HepG2 (cell line): ENCODE results near the gene CREBRF. TPM values are rescaled to one million over a fixed set of nuclear protein-coding genes. Genes with fewer than 3 reads are reported as not detected.

ENCODE experiments used
- ATAC-seq: fragments of 200-7000 bp; cut with Tn5 transposase; 3 replicates; pipeline ENCODE4 v1.9.1; 2020; ENCODE audit warnings: mild to moderate bottlenecking, moderate library complexity
- BruUV-seq: library from RNA; stranded (reverse); fragments of 400-500 nt; replicated peaks from 2 replicates; lab custom pipeline; 2021; lab: Mats Ljungman, UMichigan
- CTCF ChIA-PET: fragments of 300-600 bp; formaldehyde crosslinking; extraction: SDS; loops from one replicate; lab custom pipeline; 2021; ENCODE audit warnings: low total read pairs, inconsistent platforms, low intra/inter-chr PET ratio; lab: Yijun Ruan, JAX
- POLR2A ChIA-PET: fragments of 350-600 bp; sonication (Branson Sonifier 250); formaldehyde crosslinking; loops from one replicate; lab custom pipeline; 2020; ENCODE audit warnings: antibody characterized with exemption, inconsistent platforms; lab: Yijun Ruan, JAX
- DNase-seq: peaks from one replicate; pipeline ENCODE4 v3.0.0-alpha.2; 2015; ENCODE audit warnings: low spot score
- FAIRE-seq: peaks from 3 replicates; lab custom pipeline; 2011; peaks lifted over from hg19 to GRCh38; lab: Jason Lieb, UNC
- H2AFZ ChIP-seq: one replicate; pipeline ENCODE4 v1.6.1; 2011; ENCODE audit warnings: low read length, inconsistent platforms
- H3K27ac ChIP-seq: fragments of 300-600 bp; 3 replicates; pipeline ENCODE4 v1.8.0; 2011; ENCODE audit warnings: mixed run types, mild to moderate bottlenecking, mixed read lengths, low read length, inconsistent platforms; ENCODE audit not compliant: insufficient read depth; ENCODE audit errors: extremely low read length
- H3K27me3 ChIP-seq, 2 experiments: fragments of 200-600 bp in 1 of 2; 2 replicates in 1 of 2; 3 replicates in 1 of 2; pipeline versions ENCODE4 v1.6.0 to v1.8.0; 2011; ENCODE audit warnings: low read length in 2 of 2, mild to moderate bottlenecking in 2 of 2, moderate library complexity in 2 of 2, inconsistent platforms in 1 of 2; ENCODE audit not compliant: insufficient read depth in 2 of 2, control insufficient read depth in 1 of 2
- H3K36me3 ChIP-seq, 2 experiments: fragments of 200-600 bp in 1 of 2; replicated peaks in 1 of 2; 2 replicates in 1 of 2; 3 replicates in 1 of 2; pipeline versions ENCODE4 v1.5.1 to v1.8.0; 2011; ENCODE audit warnings: low read length in 2 of 2, inconsistent platforms in 1 of 2; ENCODE audit not compliant: insufficient read depth in 2 of 2, control insufficient read depth in 1 of 2
- H3K4me1 ChIP-seq: 2 replicates; pipeline ENCODE4 v1.5.1; 2012; ENCODE audit warnings: low read length, inconsistent platforms; ENCODE audit not compliant: insufficient read depth
- H3K4me2 ChIP-seq: 2 replicates; pipeline ENCODE4 v1.6.0; 2011; ENCODE audit warnings: low read depth, low read length, inconsistent platforms
- H3K4me3 ChIP-seq, 3 experiments: fragments of 200-600 bp in 1 of 3; sonication (generic), shearing (Covaris generic) in 1 of 3; replicated peaks in 1 of 3; 2 replicates each; pipeline ENCODE4 v1.5.1; 2011 to 2016; ENCODE audit warnings: low read length in 3 of 3, inconsistent platforms in 2 of 3, low read depth in 2 of 3, mild to moderate bottlenecking in 2 of 3, control low read depth in 1 of 3, mixed read lengths in 1 of 3; ENCODE audit not compliant: insufficient read depth in 1 of 3
- H3K79me2 ChIP-seq: one replicate; pipeline ENCODE4 v1.6.1; 2011; ENCODE audit warnings: low read length, inconsistent platforms; ENCODE audit not compliant: insufficient read depth
- H3K9ac ChIP-seq: 2 replicates; pipeline ENCODE4 v1.6.0; 2011; ENCODE audit warnings: mild to moderate bottlenecking, low read depth, low read length, inconsistent platforms; ENCODE audit not compliant: insufficient read depth
- H3K9me3 ChIP-seq: 2 replicates; pipeline ENCODE4 v1.5.1; 2012; ENCODE audit warnings: mild to moderate bottlenecking, low read length
- H4K20me1 ChIP-seq: 2 replicates; pipeline ENCODE4 v1.6.0; 2011; ENCODE audit warnings: inconsistent platforms, mild to moderate bottlenecking, low read length, moderate library complexity; ENCODE audit not compliant: insufficient read depth
- AKAP8 ChIP-seq: sonication (generic); formaldehyde crosslinking; IDR thresholded peaks from 2 replicates; pipeline ENCODE4 v1.5.1; 2020; ENCODE audit warnings: mild to moderate bottlenecking, missing genetic modification reagents
- ASH2L ChIP-seq: fragments of 300-600, 200-600 bp; sonication (generic); IDR thresholded peaks from 2 replicates; pipeline ENCODE4 v1.7.0; 2017; ENCODE audit warnings: low read depth, mild to moderate bottlenecking, moderate library complexity, mixed read lengths, low read length; ENCODE audit not compliant: insufficient read length
- DNMT1 ChIP-seq: sonication (generic); formaldehyde crosslinking; IDR thresholded peaks from 2 replicates; pipeline ENCODE4 v1.5.1; 2020; ENCODE audit warnings: mild to moderate bottlenecking, missing genetic modification reagents
- FOXC1 ChIP-seq: sonication (generic); formaldehyde crosslinking; IDR thresholded peaks from 2 replicates; pipeline ENCODE4 v1.8.0; 2022; ENCODE audit warnings: mild to moderate bottlenecking, missing genetic modification reagents, borderline replicate concordance
- GFI1 ChIP-seq: sonication (generic); formaldehyde crosslinking; IDR thresholded peaks from 2 replicates; pipeline ENCODE4 v1.5.0; 2020; ENCODE audit warnings: missing genetic modification reagents, mild to moderate bottlenecking, borderline replicate concordance
- KAT8 ChIP-seq: IDR thresholded peaks from 2 replicates; pipeline ENCODE4 v1.6.1; 2016; ENCODE audit warnings: missing genetic modification reagents, missing compliant biosample characterization
- PCBP1 ChIP-seq: fragments of 200-400 bp; formaldehyde crosslinking; IDR thresholded peaks from 2 replicates; pipeline ENCODE4 v1.6.1; 2017; ENCODE audit warnings: mild to moderate bottlenecking, low read depth, low read length, borderline replicate concordance
- TERF1 ChIP-seq: sonication (generic); formaldehyde crosslinking; IDR thresholded peaks from 2 replicates; pipeline ENCODE4 v1.8.0; 2022; ENCODE audit warnings: mild to moderate bottlenecking, missing genetic modification reagents, moderate library complexity
- ZBTB1 ChIP-seq: sonication (generic); formaldehyde crosslinking; IDR thresholded peaks from 2 replicates; pipeline ENCODE4 v1.4.0; 2020; ENCODE audit warnings: missing genetic modification reagents, borderline replicate concordance
- ZBTB21 ChIP-seq: sonication (generic); formaldehyde crosslinking; IDR thresholded peaks from 2 replicates; pipeline ENCODE4 v1.4.0; 2020; ENCODE audit warnings: missing genetic modification reagents
- ZNF781 ChIP-seq: sonication (generic); formaldehyde crosslinking; IDR thresholded peaks from 2 replicates; pipeline ENCODE4 v1.5.1; 2020; ENCODE audit warnings: borderline replicate concordance, mild to moderate bottlenecking, missing genetic modification reagents; ENCODE audit errors: not compliant biosample characterization
- WGBS: methylation state at CpG from one replicate; pipeline ENCODE4 v1.1.6; 2017; ENCODE audit warnings: low lambda C conversion rate; 5-methylcytosine and 5-hydroxymethylcytosine counted together
- in situ Hi-C: cut with HindIII; loops from 2 replicates; pipeline ENCODE4 v1.10.0; 2017; ENCODE audit warnings: low pct_unique_long_range_greater_than_20kb; ENCODE audit not compliant: extremely low pct_ligation_motif_present
- intact Hi-C: fragments of 100-400 bp; cut with micrococcal nuclease; formaldehyde crosslinking; loops from one replicate; pipeline ENCODE4 v1.10.0; 2022; ENCODE audit not compliant: unreplicated experiment
- polyA plus RNA-seq, 8 experiments: library from polyadenylated mRNA; depleted of rRNA in 3 of 8; stranded (reverse) in 7 of 8; unstranded in 1 of 8; fragments of >200 nt; fragmentation: Illumina TruSeq in 4 of 8; extraction: Trizol in 4 of 8; gene quantifications; 2 replicates each; pipeline versions ENCODE4 v1.2.1 to v1.2.3, GENCODE V29; 2011 to 2016; ENCODE audit warnings: low read depth in 4 of 8, missing spikeins in 1 of 8, mixed read lengths in 1 of 8; ENCODE audit not compliant: insufficient read depth in 1 of 8
- total RNA-seq, 5 experiments: library from RNA; depleted of rRNA; stranded (reverse); fragments of >200 nt; fragmentation: Illumina TruSeq; extraction: Trizol; gene quantifications; 2 replicates each; pipeline ENCODE4 v1.2.3, GENCODE V29; 2016; ENCODE audit warnings: low read depth in 1 of 5
- TF ChIP-seq, protein P1 (sequence below): sonication (generic); formaldehyde crosslinking; IDR thresholded peaks from 2 replicates; pipeline ENCODE4 v1.5.1; 2020; ENCODE audit warnings: mild to moderate bottlenecking, missing genetic modification reagents
- TF ChIP-seq, protein P2 (sequence below): sonication (generic); formaldehyde crosslinking; IDR thresholded peaks from 2 replicates; pipeline ENCODE4 v1.8.0; 2022; ENCODE audit warnings: low read depth, missing genetic modification reagents
- TF ChIP-seq, protein P3 (sequence below): sonication (generic); formaldehyde crosslinking; IDR thresholded peaks from 2 replicates; pipeline ENCODE4 v1.8.1; 2023; ENCODE audit warnings: missing genetic modification reagents, mild to moderate bottlenecking, borderline replicate concordance

Gene CREBRF
- total and polyA plus RNA-seq, 2 of the 13 experiments (the other 11 are each of a cell fraction or from before 2014, with no cell fraction given) = 4.5 to 10.2 TPM

- H3K4me3 ChIP-seq = no peak overlapping the region
- 47% methylated on average over 4 of the region's 4 CpGs for WGBS
- POLR2A ChIA-PET = no interaction called here
- TF ChIP-seq PCBP1 (no peak), ZBTB1 (CRISPR knock-in tag) (no peak), ZBTB21 (no peak), ZNF781 (CRISPR knock-in tag) (no peak), FOXC1 (no peak), TERF1 (no peak), ASH2L (no peak), GFI1 (CRISPR knock-in tag) (no peak), AKAP8 (CRISPR knock-in tag) (no peak), DNMT1 (CRISPR knock-in tag) (no peak), KAT8 (CRISPR knock-in tag) (no peak)
- TF ChIP-seq, protein P1, sequence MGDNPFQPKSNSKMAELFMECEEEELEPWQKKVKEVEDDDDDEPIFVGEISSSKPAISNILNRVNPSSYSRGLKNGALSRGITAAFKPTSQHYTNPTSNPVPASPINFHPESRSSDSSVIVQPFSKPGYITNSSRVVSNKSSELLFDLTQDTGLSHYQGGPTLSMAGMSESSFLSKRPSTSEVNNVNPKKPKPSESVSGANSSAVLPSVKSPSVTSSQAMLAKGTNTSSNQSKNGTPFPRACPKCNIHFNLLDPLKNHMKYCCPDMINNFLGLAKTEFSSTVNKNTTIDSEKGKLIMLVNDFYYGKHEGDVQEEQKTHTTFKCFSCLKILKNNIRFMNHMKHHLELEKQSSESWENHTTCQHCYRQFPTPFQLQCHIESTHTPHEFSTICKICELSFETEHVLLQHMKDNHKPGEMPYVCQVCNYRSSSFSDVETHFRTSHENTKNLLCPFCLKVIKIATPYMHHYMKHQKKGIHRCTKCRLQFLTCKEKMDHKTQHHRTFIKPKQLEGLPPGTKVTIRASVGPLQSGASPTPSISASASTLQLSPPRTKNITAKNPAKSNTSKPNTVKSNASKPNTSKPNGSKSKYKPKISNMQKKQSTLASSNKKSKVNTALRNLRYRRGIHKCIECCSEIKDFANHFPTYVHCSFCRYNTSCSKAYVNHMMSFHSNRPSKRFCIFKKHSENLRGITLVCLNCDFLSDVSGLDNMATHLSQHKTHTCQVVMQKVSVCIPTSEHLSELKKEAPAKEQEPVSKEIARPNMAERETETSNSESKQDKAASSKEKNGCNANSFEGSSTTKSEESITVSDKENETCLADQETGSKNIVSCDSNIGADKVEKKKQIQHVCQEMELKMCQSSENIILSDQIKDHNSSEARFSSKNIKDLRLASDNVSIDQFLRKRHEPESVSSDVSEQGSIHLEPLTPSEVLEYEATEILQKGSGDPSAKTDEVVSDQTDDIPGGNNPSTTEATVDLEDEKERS (CRISPR knock-in tag) = no peak
- TF ChIP-seq, protein P2, sequence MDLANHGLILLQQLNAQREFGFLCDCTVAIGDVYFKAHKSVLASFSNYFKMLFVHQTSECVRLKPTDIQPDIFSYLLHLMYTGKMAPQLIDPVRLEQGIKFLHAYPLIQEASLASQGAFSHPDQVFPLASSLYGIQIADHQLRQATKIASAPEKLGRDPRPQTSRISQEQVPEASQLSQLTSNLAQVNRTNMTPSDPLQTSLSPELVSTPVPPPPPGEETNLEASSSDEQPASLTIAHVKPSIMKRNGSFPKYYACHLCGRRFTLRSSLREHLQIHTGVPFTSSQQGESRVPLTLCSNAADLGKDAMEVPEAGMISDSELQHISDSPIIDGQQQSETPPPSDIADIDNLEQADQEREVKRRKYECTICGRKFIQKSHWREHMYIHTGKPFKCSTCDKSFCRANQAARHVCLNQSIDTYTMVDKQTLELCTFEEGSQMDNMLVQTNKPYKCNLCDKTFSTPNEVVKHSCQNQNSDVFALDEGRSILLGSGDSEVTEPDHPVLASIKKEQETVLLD (CRISPR knock-in tag) = no peak
- TF ChIP-seq, protein P3, sequence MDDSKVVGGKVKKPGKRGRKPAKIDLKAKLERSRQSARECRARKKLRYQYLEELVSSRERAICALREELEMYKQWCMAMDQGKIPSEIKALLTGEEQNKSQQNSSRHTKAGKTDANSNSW (CRISPR knock-in tag) = no peak
These were observed 119.4 kb downstream of the CREBRF start for GRCh38 chr5:173175523-173175922.

More at GRCh38 chr5:173175523-173175922, 119.4 kb downstream of the CREBRF start:
- H3K79me2 ChIP-seq = no peaks in the 10 kb centered on the region
- no TSS peak for BruUV-seq
- H4K20me1 ChIP-seq = no peaks in the 10 kb centered on the region
- intact Hi-C loops (no loop called here), in situ Hi-C loops (no loop called here)
- no peak overlapping the region for H3K9ac ChIP-seq
- 0 out of 2 replicates have a peak, but pooled peaks cover 7% of the 10 kb centered on the region for H3K4me1 ChIP-seq
- peaks cover 2 to 34% of the 10 kb centered on the region in 2 experiments; a peak in 4 of 5 replicates for H3K27me3 ChIP-seq
- H3K9me3 ChIP-seq = no peaks in the 10 kb centered on the region
- FAIRE-seq (no peak), DNase-seq (no peak), ATAC-seq (no peak)
- CTCF ChIA-PET = no interaction called here
- H3K4me2 ChIP-seq = no peak overlapping the region
- H3K27ac ChIP-seq = no peak overlapping the region
- no peak overlapping the region for H2AFZ ChIP-seq
- no peaks in the 10 kb centered on the region for H3K36me3 ChIP-seq
